Osteocyte (in vitro differentiated cells): ENCODE measurements around the gene RIPOR2. TPM values are rescaled to one million over a fixed set of nuclear protein-coding genes. Genes with fewer than 3 reads are reported as not detected.

Experiments used
- DNase-seq: peaks from one replicate; pipeline ENCODE4 v3.0.0; 2021; ENCODE audit warnings: mixed read lengths; ENCODE audit not compliant: unreplicated experiment; ENCODE audit errors: extremely low spot score
- H3K27ac Mint-ChIP-seq: one replicate; pipeline ENCODE4 v1.8.0; 2021; ENCODE audit warnings: mild to moderate bottlenecking, mixed read lengths; ENCODE audit not compliant: unreplicated experiment
- H3K27me3 Mint-ChIP-seq: one replicate; pipeline ENCODE4 v1.8.0; 2021; ENCODE audit warnings: mixed read lengths; ENCODE audit not compliant: unreplicated experiment
- H3K36me3 Mint-ChIP-seq: one replicate; pipeline ENCODE4 v1.8.0; 2021; ENCODE audit warnings: mixed read lengths; ENCODE audit not compliant: unreplicated experiment
- H3K4me1 Mint-ChIP-seq: one replicate; pipeline ENCODE4 v1.8.0; 2021; ENCODE audit warnings: mixed read lengths; ENCODE audit not compliant: unreplicated experiment
- H3K4me3 Mint-ChIP-seq: one replicate; pipeline ENCODE4 v1.8.0; 2021; ENCODE audit warnings: mild to moderate bottlenecking, moderate library complexity, mixed read lengths; ENCODE audit not compliant: unreplicated experiment
- H3K9me3 Mint-ChIP-seq: one replicate; pipeline ENCODE4 v1.8.0; 2021; ENCODE audit warnings: mixed read lengths; ENCODE audit not compliant: unreplicated experiment
- total RNA-seq: library from RNA; stranded (reverse); gene quantifications from 2 replicates; pipeline ENCODE4 v1.2.1, GENCODE V29; 2021
- TF ChIP-seq, protein P1 (sequence below): fragments of 200-600 bp; sonication (generic); IDR thresholded peaks from 2 replicates; pipeline ENCODE4 v1.5.0; 2021; ENCODE audit warnings: antibody characterized with exemption, mild to moderate bottlenecking, moderate library complexity

RIPOR2 gene
- total RNA-seq, 1 donor from 2014 or later: 6.3 TPM

DNA sequence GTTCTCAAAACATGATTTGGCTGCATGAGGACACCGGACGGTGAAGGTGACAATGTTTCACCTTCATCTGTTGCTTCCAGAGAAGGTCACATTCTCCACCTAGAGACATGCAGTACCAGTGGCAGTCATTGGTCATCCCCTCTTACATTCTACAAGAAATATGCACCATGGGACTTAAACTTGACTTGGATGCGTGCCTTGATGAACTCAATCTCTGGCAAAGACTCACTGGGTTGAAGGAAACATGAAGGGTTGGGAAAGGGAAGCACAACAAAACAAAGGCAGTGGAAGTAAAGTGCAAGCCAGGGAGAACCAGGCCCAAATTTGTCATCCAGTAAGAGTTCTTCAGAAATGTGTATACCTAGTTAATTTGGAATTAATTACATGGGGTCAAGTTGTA lies 97.7 kb downstream of the RIPOR2 start:
- Mint-ChIP-seq H3K36me3 (peaks cover 7% of the 10 kb centered on the region), H3K27ac (no peak overlapping the region), H3K4me1 (peaks cover 20% of the 10 kb centered on the region), H3K9me3 (no peaks in the 10 kb centered on the region), H3K4me3 (no peak overlapping the region), H3K27me3 (no peaks in the 10 kb centered on the region)
- TF ChIP-seq, protein P1, sequence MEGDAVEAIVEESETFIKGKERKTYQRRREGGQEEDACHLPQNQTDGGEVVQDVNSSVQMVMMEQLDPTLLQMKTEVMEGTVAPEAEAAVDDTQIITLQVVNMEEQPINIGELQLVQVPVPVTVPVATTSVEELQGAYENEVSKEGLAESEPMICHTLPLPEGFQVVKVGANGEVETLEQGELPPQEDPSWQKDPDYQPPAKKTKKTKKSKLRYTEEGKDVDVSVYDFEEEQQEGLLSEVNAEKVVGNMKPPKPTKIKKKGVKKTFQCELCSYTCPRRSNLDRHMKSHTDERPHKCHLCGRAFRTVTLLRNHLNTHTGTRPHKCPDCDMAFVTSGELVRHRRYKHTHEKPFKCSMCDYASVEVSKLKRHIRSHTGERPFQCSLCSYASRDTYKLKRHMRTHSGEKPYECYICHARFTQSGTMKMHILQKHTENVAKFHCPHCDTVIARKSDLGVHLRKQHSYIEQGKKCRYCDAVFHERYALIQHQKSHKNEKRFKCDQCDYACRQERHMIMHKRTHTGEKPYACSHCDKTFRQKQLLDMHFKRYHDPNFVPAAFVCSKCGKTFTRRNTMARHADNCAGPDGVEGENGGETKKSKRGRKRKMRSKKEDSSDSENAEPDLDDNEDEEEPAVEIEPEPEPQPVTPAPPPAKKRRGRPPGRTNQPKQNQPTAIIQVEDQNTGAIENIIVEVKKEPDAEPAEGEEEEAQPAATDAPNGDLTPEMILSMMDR: no peak
- DNase-seq: no peak

DNA sequence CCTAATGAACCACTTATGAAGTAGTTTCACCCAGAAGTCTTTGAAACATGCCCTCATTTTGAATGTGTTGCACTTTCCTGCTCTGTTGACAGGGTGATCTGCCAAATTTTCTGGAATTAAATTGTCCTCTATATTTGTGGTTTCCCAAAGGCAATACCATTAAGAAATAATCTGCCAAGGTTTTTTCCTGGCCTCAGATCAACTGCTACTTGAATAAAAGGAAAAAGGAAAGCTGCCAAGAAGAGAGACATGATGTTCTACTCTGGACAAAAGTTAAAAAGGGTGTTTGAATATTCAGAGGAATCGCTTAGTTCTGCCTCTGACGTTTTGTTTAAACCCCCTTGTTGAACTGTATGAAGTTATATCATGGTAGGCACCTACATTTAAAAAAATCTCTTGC lies 99.7 kb downstream of the RIPOR2 start:
- Mint-ChIP-seq H3K9me3 (no peaks in the 10 kb centered on the region), H3K36me3 (peaks cover 2% of the 10 kb centered on the region), H3K27me3 (no peaks in the 10 kb centered on the region), H3K27ac (no peak overlapping the region), H3K4me1 (peaks cover 38% of the 10 kb centered on the region), H3K4me3 (no peak overlapping the region)
- TF ChIP-seq, protein P1: no peak
- DNase-seq: no peak

DNA sequence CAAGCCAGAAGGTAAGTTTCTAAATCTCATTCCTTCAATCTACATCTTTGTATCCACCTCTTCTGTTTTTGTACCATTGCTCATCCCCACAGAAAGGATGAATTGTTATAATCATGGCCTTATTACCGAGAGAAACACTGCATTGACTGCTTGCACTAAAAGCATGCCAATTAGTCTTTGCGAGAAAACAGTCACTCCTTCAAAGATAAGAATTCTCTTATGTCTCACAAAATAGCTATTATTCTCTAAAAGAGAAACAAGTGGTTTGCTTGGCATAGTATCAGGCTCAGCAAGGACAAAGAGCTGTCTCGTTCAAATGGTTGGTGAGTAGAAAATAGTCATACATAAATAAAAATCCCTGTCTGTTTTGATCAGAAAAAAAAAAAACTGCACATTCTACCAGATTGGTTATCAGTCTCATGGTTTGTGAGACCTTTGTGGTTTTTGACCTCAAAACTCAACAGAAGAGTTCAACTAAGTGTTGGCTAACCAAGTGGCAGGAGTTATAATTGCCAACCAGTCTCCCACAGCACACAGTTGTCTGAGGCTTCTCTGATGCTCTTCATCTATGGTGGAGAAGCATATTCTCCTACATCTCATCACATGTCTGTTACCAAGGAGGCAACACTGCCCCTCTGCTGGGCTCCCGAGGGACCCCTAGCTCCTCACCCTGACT lies 101.9 kb downstream of the RIPOR2 start:
- Mint-ChIP-seq H3K4me1 (peaks cover 51% of the 10 kb centered on the region), H3K9me3 (no peaks in the 10 kb centered on the region), H3K27ac (peak overlapping the region; percentile 9), H3K27me3 (no peaks in the 10 kb centered on the region), H3K36me3 (peaks cover 2% of the 10 kb centered on the region), H3K4me3 (no peak overlapping the region)
- TF ChIP-seq, protein P1: no peak
- no peak for DNase-seq

GRCh38 chr6:24832794-24833193 lies 103.0 kb downstream of the RIPOR2 start:
- no peaks in the 10 kb centered on the region for H3K36me3 Mint-ChIP-seq
- peaks cover 51% of the 10 kb centered on the region for H3K4me1 Mint-ChIP-seq
- TF ChIP-seq, protein P1: no peak
- peak overlapping the region; percentile 88 for H3K27ac Mint-ChIP-seq
- no peak overlapping the region for H3K4me3 Mint-ChIP-seq
- DNase-seq: no peak
- H3K27me3 Mint-ChIP-seq: no peaks in the 10 kb centered on the region
- H3K9me3 Mint-ChIP-seq: no peaks in the 10 kb centered on the region

DNA sequence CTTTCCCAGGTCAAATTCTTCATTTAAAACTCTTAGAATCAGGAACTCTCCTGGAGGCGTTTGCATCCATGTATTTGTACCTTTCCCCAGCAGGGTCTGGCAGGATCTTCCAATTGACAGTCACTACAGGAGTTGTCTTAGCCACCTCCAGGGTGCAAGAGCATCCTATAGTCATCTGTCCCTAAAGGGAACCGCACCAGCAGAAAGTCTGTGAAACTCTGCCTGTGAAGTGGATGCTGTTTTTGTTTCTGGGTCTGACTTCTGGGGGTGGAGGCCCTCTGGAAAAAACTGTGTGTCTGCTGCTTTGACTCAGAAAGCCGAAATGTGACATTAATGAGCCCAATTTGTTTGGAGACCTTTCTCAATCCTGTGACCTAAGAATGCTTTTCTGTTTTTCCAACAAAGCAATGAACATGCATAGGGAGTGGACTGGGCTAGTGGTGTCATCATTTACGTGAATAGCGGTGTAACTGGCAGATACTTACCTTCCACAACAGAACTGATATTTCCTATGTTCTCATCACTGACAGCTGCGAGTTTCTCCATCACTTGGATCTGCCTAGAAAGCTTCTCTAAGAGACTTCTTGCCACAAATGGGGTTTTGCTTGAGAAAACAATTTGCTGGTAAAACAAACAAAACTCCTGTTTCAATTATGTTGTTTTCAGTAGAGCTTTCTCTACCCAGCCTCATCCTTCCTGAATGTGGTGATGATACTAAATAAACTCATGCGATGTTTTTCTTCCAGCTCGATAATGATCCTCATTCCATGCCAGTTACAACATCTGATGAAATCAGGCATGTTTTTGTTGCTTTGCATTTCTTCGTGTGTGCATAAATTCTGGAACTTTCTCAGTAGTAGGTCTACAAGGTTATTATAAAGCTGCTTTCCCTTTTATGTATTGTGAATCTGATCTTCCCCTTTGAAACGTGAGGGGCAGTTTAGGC lies 103.7 kb downstream of the RIPOR2 start:
- no peak for DNase-seq
- Mint-ChIP-seq H3K27me3 (no peaks in the 10 kb centered on the region), H3K4me1 (peaks cover 52% of the 10 kb centered on the region), H3K36me3 (no peaks in the 10 kb centered on the region), H3K4me3 (peak overlapping the region; percentile 15), H3K27ac (peak overlapping the region; percentile 88), H3K9me3 (no peaks in the 10 kb centered on the region)
- TF ChIP-seq, protein P1: no peak
